T-helper 2 cell treated with Interferon-gamma antibody and Interleukin-4, amounts not matched to agents 100 ng/mL and 5 ng/mL, for 36 hours (primary cell): ENCODE measurements around the gene SLC10A6. TPM values are rescaled to one million over a fixed set of nuclear protein-coding genes. Genes with fewer than 3 reads are reported as not detected.

Source experiments
- intact Hi-C: fragments of 100-400 bp; cut with micrococcal nuclease; formaldehyde crosslinking; loops from one replicate; pipeline ENCODE4 v1.15.1; 2023
- total RNA-seq: library from RNA; stranded (reverse); gene quantifications from 2 replicates; pipeline ENCODE4 v1.2.3, GENCODE V29; 2022

The SLC10A6 gene
- total RNA-seq, 1 donor from 2014 or later: not detected

DNA sequence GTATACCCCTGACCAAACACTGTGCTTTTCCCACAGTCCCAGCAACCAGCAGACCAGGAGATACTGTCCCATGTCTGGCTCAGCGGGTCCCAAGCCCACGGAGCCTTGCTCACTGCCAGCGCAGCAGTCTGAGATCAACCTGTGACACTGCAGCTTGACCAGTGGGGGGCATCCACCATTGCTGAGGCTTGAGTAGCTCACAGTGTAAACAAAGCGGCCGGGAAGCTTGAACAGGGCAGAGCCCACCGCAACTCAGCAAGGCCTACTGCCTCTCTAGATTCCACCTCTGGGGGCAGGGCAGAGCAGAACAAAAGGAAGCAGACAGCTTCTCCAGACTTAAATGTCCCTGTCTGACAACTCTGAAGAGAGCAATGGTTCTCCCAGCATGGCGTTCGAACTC is 58.1 kb downstream of the SLC10A6 start:
- intact Hi-C loops: no loop called here

DNA sequence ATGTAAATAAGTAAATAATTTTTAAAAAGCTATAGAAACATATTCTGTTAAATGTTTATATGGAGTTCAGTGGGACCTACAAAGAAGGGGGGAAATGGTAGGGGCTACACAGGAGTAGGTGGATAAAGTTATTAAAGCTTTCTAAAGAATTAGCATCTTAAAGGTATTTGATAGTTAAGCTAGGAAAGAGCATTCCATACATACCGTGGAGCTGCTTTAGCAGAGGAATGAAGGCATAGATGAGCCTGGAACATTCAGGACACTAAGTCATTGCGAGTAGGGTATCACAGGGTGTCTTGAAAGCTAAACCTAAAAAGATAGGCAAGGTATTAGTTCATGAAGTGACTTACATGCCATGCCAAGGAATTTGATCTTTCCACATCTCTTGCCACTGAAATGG is 60.4 kb downstream of the SLC10A6 start:
- intact Hi-C loops: no loop called here

DNA sequence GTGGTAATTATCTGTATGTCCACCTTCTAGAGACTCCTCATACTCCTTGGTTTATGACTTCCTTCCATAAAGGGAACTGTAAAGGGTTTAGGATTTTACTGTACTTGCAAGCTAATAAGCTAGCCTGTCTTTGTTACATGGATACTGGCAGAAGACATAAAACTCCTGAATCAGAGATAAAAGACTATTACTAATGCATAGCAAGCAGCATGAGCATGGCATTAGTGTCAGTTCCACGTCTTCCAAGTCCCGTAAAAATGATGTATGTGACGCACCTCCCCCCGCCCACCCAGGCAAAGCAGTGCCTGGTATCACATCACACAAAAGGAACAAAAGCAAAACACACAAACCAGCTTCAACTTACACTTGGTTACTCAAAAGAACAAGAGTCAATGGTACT is 71.0 kb downstream of the SLC10A6 start:
- intact Hi-C loops: no loop called here

DNA sequence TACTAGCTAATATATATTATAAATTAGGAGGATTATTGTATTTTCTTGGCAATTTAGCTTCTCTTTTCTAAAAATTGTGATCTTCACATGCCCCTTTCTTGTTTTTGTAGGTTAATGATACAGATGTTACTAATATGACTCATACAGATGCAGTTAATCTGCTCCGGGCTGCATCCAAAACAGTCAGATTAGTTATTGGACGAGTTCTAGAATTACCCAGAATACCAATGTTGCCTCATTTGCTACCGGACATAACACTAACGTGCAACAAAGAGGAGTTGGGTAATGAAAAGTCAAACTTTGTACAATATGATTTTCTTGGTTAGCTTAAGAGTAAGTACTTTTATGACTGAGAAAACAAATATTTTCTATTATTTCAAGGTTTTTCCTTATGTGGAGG is 74.1 kb downstream of the SLC10A6 start:
- intact Hi-C loops: no loop called here

Other genes with a start within 250 kb of the SLC10A6 start
- gene C4orf36, start 43.0 kb upstream of the SLC10A6 start, total RNA-seq: 0.30 TPM in 1 of 2 replicates, not detected in the other
- gene AFF1, start 85.6 kb upstream of the SLC10A6 start, total RNA-seq: 68.5 and 75.0 TPM in 2 replicates